GM12891 (cell line): Measurements from ENCODE around the gene HDAC9.

Experiments
- DNase-seq: peaks from one replicate; pipeline ENCODE4 v3.0.0; 2011; ENCODE audit warnings: low spot score; ENCODE audit not compliant: insufficient read length
- FAIRE-seq: peaks from 2 replicates; lab custom pipeline; 2011; peaks lifted over from hg19 to GRCh38; lab: Jason Lieb, UNC
- PAX5 ChIP-seq: IDR thresholded peaks from 2 replicates; pipeline ENCODE4 v1.6.1; 2011; ENCODE audit warnings: low read length, moderate library complexity, mild to moderate bottlenecking; ENCODE audit not compliant: insufficient read depth, severe bottlenecking
- POLR2A ChIP-seq: IDR thresholded peaks from 2 replicates; pipeline ENCODE4 v1.6.1; 2011; ENCODE audit warnings: low read depth, low read length, control low read depth
- POLR2AphosphoS5 ChIP-seq: IDR thresholded peaks from 2 replicates; pipeline ENCODE4 v1.6.1; 2011; ENCODE audit warnings: low read depth, low read length, control low read depth
- POU2F2 ChIP-seq: IDR thresholded peaks from 2 replicates; pipeline ENCODE4 v1.6.1; 2011; ENCODE audit warnings: low read depth, mild to moderate bottlenecking, control low read depth, low read length, moderate library complexity
- SPI1 ChIP-seq: IDR thresholded peaks from 2 replicates; pipeline ENCODE4 v1.6.1; 2011; ENCODE audit warnings: low read depth, low read length, control low read depth
- TAF1 ChIP-seq: IDR thresholded peaks from 2 replicates; pipeline ENCODE4 v1.6.1; 2011; ENCODE audit warnings: low read depth, low read length, control low read depth

HDAC9 gene

GRCh38 chr7:18574676-18575075, 79.1 kb downstream of the HDAC9 start:
- DNase-seq (no peak), FAIRE-seq (no peak)
- TF ChIP-seq TAF1 (no peak), POU2F2 (no peak), SPI1 (no peak), POLR2A (no peak), POLR2AphosphoS5 (no peak), PAX5 (no peak)

- no peak for DNase-seq
- peak; percentile 5 for FAIRE-seq
- TF ChIP-seq SPI1 = peak; percentile 81
- no peak for TF ChIP-seq PAX5
- TF ChIP-seq POLR2AphosphoS5 = no peak
- no peak for TF ChIP-seq POLR2A
- TF ChIP-seq POU2F2 = no peak
- no peak for TF ChIP-seq TAF1
Measured at GRCh38 chr7:18575622-18576572, 80.3 kb downstream of the HDAC9 start.

GRCh38 chr7:18577096-18577771, 81.7 kb downstream of the HDAC9 start:
- no peak for TF ChIP-seq PAX5
- TF ChIP-seq POLR2AphosphoS5 = no peak
- TF ChIP-seq TAF1 = no peak
- TF ChIP-seq POLR2A = no peak
- no peak for TF ChIP-seq SPI1
- TF ChIP-seq POU2F2 = no peak
- FAIRE-seq (peak; percentile 5), DNase-seq (no peak)

- DNase-seq (no peak), FAIRE-seq (no peak)
- TF ChIP-seq POLR2AphosphoS5 (no peak), SPI1 (no peak), PAX5 (no peak), POLR2A (no peak), POU2F2 (no peak), TAF1 (no peak)
Measured at GRCh38 chr7:18579698-18580097, 84.1 kb downstream of the HDAC9 start.

GRCh38 chr7:18580950-18581349, 85.4 kb downstream of the HDAC9 start:
- no peak for DNase-seq
- no peak for TF ChIP-seq POLR2A
- TF ChIP-seq PAX5 = no peak
- no peak for TF ChIP-seq POLR2AphosphoS5
- no peak for TF ChIP-seq POU2F2
- no peak for TF ChIP-seq TAF1
- no peak for FAIRE-seq

- FAIRE-seq = no peak
- TF ChIP-seq POU2F2 = no peak
- TF ChIP-seq SPI1 = no peak
- TF ChIP-seq POLR2A = no peak
- no peak for TF ChIP-seq TAF1
- no peak for TF ChIP-seq PAX5
Measured at GRCh38 chr7:18583305-18583704, 87.8 kb downstream of the HDAC9 start.

DNA sequence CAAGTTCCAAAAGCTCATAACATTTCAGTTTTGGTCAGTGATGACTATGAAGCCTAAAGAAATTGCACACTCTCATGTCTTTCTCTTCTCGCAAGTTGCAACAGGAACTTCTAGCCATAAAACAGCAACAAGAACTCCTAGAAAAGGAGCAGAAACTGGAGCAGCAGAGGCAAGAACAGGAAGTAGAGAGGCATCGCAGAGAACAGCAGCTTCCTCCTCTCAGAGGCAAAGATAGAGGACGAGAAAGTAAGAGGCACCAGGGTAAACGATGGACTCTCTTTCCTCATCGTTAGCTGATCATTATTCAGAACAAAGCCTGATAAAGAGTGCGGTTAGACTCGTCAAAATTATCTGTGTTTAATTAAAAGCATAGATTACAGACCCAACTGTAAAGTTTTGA, 94.7 kb downstream of the HDAC9 start:
- no peak for FAIRE-seq

More at GRCh38 chr7:18583305-18583704, 87.8 kb downstream of the HDAC9 start:
- DNase-seq = no peak

GRCh38 chr7:18590744-18591340, 95.3 kb downstream of the HDAC9 start:
- TF ChIP-seq POLR2A = no peak
- TF ChIP-seq PAX5 = no peak
- TF ChIP-seq POLR2AphosphoS5 = no peak
- TF ChIP-seq TAF1 = no peak
- TF ChIP-seq POU2F2 = no peak
- no peak for TF ChIP-seq SPI1
- DNase-seq (no peak), FAIRE-seq (no peak)

More for the DNA sequence above, 94.7 kb downstream of the HDAC9 start:
- TF ChIP-seq POLR2AphosphoS5 (no peak), POLR2A (no peak), PAX5 (no peak), POU2F2 (no peak), TAF1 (no peak), SPI1 (no peak)
- DNase-seq = no peak
